ENCODE data around the gene JDP2. TPM values are rescaled to one million over a fixed set of nuclear protein-coding genes. Genes with fewer than 3 reads are reported as not detected.

JDP2 gene
- total RNA-seq, 1 experiment from 2014 or later = 23.3 TPM

GRCh38 chr14:75510547-75510946, 82.7 kb downstream of the JDP2 start:
- ChIA-PET CTCF (interaction anchor here (0.6 kb wide), 1 partner anchor 81 kb away, joined by 4 read pairs; no protein-coding TSS in a partner anchor), POLR2A (no interaction called here)
- Mint-ChIP-seq H3K4me3 (no peak overlapping the region), H3K4me1 (peaks cover 5% of the 10 kb centered on the region), H3K27ac (no peak overlapping the region), H3K27me3 (ENCODE audit: low read depth) (no peaks in the 10 kb centered on the region), H3K36me3 (no peaks in the 10 kb centered on the region), H3K9me3 (peaks cover 24% of the 10 kb centered on the region)
- no peak for DNase-seq (ENCODE audit: low spot score)
- no peak for ATAC-seq
- no peak for TF ChIP-seq PREB (CRISPR knock-in tag; IDR thresholded peaks at IDR 0.05; ENCODE audit: borderline replicate concordance)
- TF ChIP-seq ZNF121 (CRISPR knock-in tag; IDR thresholded peaks at IDR 0.05) = no peak
- no peak for TF ChIP-seq TEAD4 (CRISPR knock-in tag; IDR thresholded peaks at IDR 0.05)
- TF ChIP-seq E2F5 (CRISPR knock-in tag; IDR thresholded peaks at IDR 0.05) = no peak
- no peak for TF ChIP-seq ATF2 (CRISPR knock-in tag; IDR thresholded peaks at IDR 0.05; ENCODE audit: borderline replicate concordance, low read depth)
- TF ChIP-seq, protein P1, sequence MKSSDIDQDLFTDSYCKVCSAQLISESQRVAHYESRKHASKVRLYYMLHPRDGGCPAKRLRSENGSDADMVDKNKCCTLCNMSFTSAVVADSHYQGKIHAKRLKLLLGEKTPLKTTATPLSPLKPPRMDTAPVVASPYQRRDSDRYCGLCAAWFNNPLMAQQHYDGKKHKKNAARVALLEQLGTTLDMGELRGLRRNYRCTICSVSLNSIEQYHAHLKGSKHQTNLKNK (CRISPR knock-in tag; IDR thresholded peaks at IDR 0.05) = no peak
- TF ChIP-seq JUN (CRISPR knock-in tag; IDR thresholded peaks at IDR 0.05) = no peak
- TF ChIP-seq, protein P2, sequence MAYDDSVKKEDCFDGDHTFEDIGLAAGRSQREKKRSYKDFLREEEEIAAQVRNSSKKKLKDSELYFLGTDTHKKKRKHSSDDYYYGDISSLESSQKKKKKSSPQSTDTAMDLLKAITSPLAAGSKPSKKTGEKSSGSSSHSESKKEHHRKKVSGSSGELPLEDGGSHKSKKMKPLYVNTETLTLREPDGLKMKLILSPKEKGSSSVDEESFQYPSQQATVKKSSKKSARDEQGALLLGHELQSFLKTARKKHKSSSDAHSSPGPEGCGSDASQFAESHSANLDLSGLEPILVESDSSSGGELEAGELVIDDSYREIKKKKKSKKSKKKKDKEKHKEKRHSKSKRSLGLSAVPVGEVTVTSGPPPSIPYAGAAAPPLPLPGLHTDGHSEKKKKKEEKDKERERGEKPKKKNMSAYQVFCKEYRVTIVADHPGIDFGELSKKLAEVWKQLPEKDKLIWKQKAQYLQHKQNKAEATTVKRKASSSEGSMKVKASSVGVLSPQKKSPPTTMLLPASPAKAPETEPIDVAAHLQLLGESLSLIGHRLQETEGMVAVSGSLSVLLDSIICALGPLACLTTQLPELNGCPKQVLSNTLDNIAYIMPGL (CRISPR knock-in tag; IDR thresholded peaks at IDR 0.05) = no peak
- TF ChIP-seq, protein P3, sequence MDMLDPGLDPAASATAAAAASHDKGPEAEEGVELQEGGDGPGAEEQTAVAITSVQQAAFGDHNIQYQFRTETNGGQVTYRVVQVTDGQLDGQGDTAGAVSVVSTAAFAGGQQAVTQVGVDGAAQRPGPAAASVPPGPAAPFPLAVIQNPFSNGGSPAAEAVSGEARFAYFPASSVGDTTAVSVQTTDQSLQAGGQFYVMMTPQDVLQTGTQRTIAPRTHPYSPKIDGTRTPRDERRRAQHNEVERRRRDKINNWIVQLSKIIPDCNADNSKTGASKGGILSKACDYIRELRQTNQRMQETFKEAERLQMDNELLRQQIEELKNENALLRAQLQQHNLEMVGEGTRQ (CRISPR knock-in tag; IDR thresholded peaks at IDR 0.05) = no peak
- TF ChIP-seq JAZF1 (CRISPR knock-in tag; IDR thresholded peaks at IDR 0.05) = no peak
- TF ChIP-seq E2F4 (CRISPR knock-in tag; IDR thresholded peaks at IDR 0.05; ENCODE audit: borderline replicate concordance, low read depth) = no peak
- no peak for TF ChIP-seq GRHL2 (CRISPR knock-in tag; IDR thresholded peaks at IDR 0.05; ENCODE audit: insufficient replicate concordance, severe bottlenecking)
- TF ChIP-seq, protein P4, sequence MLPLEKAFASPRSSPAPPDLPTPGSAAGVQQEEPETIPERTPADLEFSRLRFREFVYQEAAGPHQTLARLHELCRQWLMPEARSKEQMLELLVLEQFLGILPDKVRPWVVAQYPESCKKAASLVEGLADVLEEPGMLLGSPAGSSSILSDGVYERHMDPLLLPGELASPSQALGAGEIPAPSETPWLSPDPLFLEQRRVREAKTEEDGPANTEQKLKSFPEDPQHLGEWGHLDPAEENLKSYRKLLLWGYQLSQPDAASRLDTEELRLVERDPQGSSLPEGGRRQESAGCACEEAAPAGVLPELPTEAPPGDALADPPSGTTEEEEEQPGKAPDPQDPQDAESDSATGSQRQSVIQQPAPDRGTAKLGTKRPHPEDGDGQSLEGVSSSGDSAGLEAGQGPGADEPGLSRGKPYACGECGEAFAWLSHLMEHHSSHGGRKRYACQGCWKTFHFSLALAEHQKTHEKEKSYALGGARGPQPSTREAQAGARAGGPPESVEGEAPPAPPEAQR (CRISPR knock-in tag; IDR thresholded peaks at IDR 0.05) = no peak
- TF ChIP-seq ZNF425 (CRISPR knock-in tag; conservative IDR thresholded peaks at IDR 0.05) = no peak
- no peak for TF ChIP-seq MYBL2 (CRISPR knock-in tag; IDR thresholded peaks at IDR 0.05)
- TF ChIP-seq, protein P5, sequence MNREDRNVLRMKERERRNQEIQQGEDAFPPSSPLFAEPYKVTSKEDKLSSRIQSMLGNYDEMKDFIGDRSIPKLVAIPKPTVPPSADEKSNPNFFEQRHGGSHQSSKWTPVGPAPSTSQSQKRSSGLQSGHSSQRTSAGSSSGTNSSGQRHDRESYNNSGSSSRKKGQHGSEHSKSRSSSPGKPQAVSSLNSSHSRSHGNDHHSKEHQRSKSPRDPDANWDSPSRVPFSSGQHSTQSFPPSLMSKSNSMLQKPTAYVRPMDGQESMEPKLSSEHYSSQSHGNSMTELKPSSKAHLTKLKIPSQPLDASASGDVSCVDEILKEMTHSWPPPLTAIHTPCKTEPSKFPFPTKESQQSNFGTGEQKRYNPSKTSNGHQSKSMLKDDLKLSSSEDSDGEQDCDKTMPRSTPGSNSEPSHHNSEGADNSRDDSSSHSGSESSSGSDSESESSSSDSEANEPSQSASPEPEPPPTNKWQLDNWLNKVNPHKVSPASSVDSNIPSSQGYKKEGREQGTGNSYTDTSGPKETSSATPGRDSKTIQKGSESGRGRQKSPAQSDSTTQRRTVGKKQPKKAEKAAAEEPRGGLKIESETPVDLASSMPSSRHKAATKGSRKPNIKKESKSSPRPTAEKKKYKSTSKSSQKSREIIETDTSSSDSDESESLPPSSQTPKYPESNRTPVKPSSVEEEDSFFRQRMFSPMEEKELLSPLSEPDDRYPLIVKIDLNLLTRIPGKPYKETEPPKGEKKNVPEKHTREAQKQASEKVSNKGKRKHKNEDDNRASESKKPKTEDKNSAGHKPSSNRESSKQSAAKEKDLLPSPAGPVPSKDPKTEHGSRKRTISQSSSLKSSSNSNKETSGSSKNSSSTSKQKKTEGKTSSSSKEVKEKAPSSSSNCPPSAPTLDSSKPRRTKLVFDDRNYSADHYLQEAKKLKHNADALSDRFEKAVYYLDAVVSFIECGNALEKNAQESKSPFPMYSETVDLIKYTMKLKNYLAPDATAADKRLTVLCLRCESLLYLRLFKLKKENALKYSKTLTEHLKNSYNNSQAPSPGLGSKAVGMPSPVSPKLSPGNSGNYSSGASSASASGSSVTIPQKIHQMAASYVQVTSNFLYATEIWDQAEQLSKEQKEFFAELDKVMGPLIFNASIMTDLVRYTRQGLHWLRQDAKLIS (CRISPR knock-in tag; IDR thresholded peaks at IDR 0.05; ENCODE audit: borderline replicate concordance) = no peak
- TF ChIP-seq ZBTB43 (CRISPR knock-in tag; IDR thresholded peaks at IDR 0.05) = no peak
